OCI-LY7 (cell line): ENCODE measurements around the gene YTHDF1. TPM values are rescaled to one million over a fixed set of nuclear protein-coding genes. Genes with fewer than 3 reads are reported as not detected.

ENCODE experiments used
- BruUV-seq: library from RNA; stranded (reverse); fragments of 400-500 nt; replicated peaks from 2 replicates; lab custom pipeline; 2021; lab: Mats Ljungman, UMichigan
- CTCF ChIA-PET: fragments of 300-600 bp; sonication (Branson Sonifier 250); formaldehyde crosslinking; loops from one replicate; lab custom pipeline; 2022; ENCODE audit warnings: antibody characterized with exemption; ENCODE audit not compliant: unreplicated experiment; lab: Charles Lee
- POLR2A ChIA-PET: fragments of 300-600 bp; sonication (Branson Sonifier 250); formaldehyde crosslinking; loops from one replicate; lab custom pipeline; 2022; ENCODE audit warnings: antibody characterized with exemption; lab: Charles Lee
- DNase-seq: peaks from one replicate; pipeline ENCODE4 v3.0.0-alpha.2; 2015; ENCODE audit warnings: low spot score
- H2AFZ ChIP-seq: fragments of 200-600 bp; sonication (generic), shearing (Covaris generic); 2 replicates; pipeline ENCODE4 v1.6.1; 2014; ENCODE audit warnings: mild to moderate bottlenecking, antibody characterized with exemption, low read length, moderate library complexity
- H3K27ac ChIP-seq: fragments of 200-600 bp; sonication (generic); 2 replicates; pipeline ENCODE4 v1.5.1; 2014; ENCODE audit warnings: mixed run types, low read depth, mild to moderate bottlenecking, moderate library complexity, low read length, inconsistent platforms; ENCODE audit not compliant: poor library complexity, severe bottlenecking
- H3K36me3 ChIP-seq: fragments of 200-600 bp; sonication (generic); 2 replicates; pipeline ENCODE4 v1.6.1; 2014; ENCODE audit warnings: mild to moderate bottlenecking, antibody characterized with exemption, low read length, moderate library complexity, mixed read lengths; ENCODE audit not compliant: insufficient read depth
- H3K4me1 ChIP-seq: fragments of 200-600 bp; sonication (generic); 2 replicates; pipeline ENCODE4 v1.5.1; 2014; ENCODE audit warnings: mild to moderate bottlenecking, low read length; ENCODE audit not compliant: insufficient read depth, poor library complexity, severe bottlenecking
- H3K4me2 ChIP-seq: fragments of 200-600 bp; sonication (generic); 2 replicates; pipeline ENCODE4 v1.6.1; 2014; ENCODE audit warnings: mild to moderate bottlenecking, low read length
- H3K4me3 ChIP-seq: fragments of 200-600 bp; sonication (generic); 2 replicates; pipeline ENCODE4 v1.5.1; 2014; ENCODE audit warnings: mild to moderate bottlenecking, low read depth, low read length; ENCODE audit not compliant: poor library complexity, severe bottlenecking
- H3K79me2 ChIP-seq: fragments of 200-600 bp; sonication (generic); 2 replicates; pipeline ENCODE4 v1.6.1; 2016; ENCODE audit warnings: low read depth, mild to moderate bottlenecking, low read length, moderate library complexity, mixed read lengths; ENCODE audit not compliant: insufficient read depth
- H3K9me2 ChIP-seq: fragments of 200-600 bp; sonication (generic); 2 replicates; pipeline ENCODE4 v1.6.1; 2016; ENCODE audit warnings: mild to moderate bottlenecking, low read length, mixed read lengths; ENCODE audit not compliant: insufficient read depth
- H3K9me3 ChIP-seq: fragments of 200-600 bp; sonication (generic); 2 replicates; pipeline ENCODE4 v1.6.1; 2014; ENCODE audit warnings: mild to moderate bottlenecking, mixed run types, low read length, mixed read lengths
- H4K20me1 ChIP-seq: fragments of 200-600 bp; sonication (generic); 2 replicates; pipeline ENCODE4 v1.6.1; 2014; ENCODE audit warnings: mild to moderate bottlenecking, antibody characterized with exemption, low read length, moderate library complexity, mixed read lengths; ENCODE audit not compliant: insufficient read depth
- EZH2phosphoT487 ChIP-seq: fragments of 200-600 bp; sonication (generic); IDR thresholded peaks from 2 replicates; pipeline ENCODE4 v1.6.1; 2018; ENCODE audit warnings: low read depth, borderline replicate concordance, mild to moderate bottlenecking, mixed run types, antibody characterized with exemption, low read length, moderate library complexity, mixed read lengths
- intact Hi-C: fragments of 100-400 bp; cut with micrococcal nuclease; formaldehyde crosslinking; loops from one replicate; pipeline ENCODE4 v1.10.0; 2022; ENCODE audit not compliant: unreplicated experiment
- total RNA-seq, 2 experiments: library from RNA; depleted of rRNA in 1 of 2; stranded (reverse); fragments of >200 nt in 1 of 2; shearing (Covaris generic) in 1 of 2; gene quantifications; 2 replicates each; pipeline ENCODE4 v1.2.3, GENCODE V29; 2014 to 2022
- TF ChIP-seq, protein P1 (sequence below): fragments of 200-600 bp; sonication (generic); conservative IDR thresholded peaks from 2 replicates; pipeline ENCODE4 v1.5.1; 2014; ENCODE audit warnings: mild to moderate bottlenecking, antibody characterized with exemption, low read length, moderate library complexity, mixed read lengths

YTHDF1 gene
- total RNA-seq, 2 experiments from 2014 or later, result 31.3 to 42.7 TPM

DNA sequence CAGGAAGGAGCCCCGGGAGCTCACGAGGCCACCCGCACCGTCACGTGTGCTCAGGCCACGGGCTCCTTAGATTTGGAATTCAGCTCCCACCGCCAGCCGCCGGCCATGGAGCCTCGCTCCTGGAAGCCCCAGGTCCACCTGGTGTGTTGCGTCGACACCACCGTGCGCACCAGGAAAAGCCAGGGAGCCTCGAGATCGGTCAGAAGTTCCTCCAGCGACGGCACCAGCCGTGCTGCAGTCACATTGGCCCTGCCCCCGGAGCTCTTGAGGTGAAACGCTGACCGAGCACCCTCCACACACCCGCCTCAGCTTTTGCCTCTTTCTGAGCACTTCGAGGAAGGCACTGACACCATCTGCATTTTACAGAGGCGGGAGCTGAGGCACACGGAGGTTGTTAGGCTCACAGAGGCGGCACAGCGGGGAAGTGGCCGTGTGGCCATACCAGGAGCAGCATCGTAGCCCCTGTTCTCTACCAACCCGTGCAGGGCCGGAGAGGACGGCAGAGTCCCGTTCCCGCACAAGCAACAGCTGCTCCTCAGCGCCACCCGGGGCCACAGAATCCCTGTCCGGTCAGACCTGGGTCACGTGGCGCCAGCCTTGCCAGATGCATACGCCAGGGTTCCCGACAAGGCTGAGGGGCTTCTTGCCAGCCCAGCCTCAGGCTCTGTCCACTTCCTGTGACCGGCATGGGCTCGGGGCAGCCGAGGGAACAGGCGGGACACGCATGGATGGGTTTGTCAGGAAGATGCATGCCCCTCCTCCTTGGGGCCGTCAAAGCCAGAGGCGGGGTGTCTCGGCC, 30.8 kb upstream of the YTHDF1 start:
- no TSS peak for BruUV-seq

DNA sequence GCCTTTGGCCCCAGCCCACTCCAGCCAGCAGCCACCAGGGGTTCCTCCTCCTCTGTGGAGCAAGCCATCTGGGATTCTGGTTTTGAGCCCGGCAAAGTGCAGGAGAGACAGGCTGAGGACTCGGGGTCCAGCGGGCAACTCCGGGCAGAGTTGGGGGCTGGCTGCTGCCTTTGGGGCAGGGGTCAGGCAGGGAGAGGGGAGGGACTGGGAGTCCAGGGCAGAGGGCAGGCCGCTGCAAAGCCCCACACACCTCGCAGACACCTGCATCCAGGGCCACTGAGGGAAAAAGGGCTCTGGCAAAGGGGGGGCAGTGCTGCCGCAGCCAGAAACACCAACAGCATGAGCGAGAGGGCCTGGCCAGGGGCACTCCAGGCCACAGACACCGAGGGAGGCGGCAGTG, 28.5 kb upstream of the YTHDF1 start:
- Histone ChIP-seq H2AFZ (no peak overlapping the region), H3K4me1 (no peaks in the 10 kb centered on the region), H3K9me2 (no peaks in the 10 kb centered on the region), H3K4me2 (no peak overlapping the region), H3K36me3 (no peaks in the 10 kb centered on the region), H3K4me3 (no peak overlapping the region), H3K27ac (no peak overlapping the region), H3K9me3 (no peaks in the 10 kb centered on the region), H3K79me2 (no peaks in the 10 kb centered on the region), H4K20me1 (no peaks in the 10 kb centered on the region)
- DNase-seq, result no peak
- ChIA-PET POLR2A (no interaction called here), CTCF (no interaction called here)
- no TSS peak for BruUV-seq
- intact Hi-C loops, result no loop called here
- TF ChIP-seq, protein P1, sequence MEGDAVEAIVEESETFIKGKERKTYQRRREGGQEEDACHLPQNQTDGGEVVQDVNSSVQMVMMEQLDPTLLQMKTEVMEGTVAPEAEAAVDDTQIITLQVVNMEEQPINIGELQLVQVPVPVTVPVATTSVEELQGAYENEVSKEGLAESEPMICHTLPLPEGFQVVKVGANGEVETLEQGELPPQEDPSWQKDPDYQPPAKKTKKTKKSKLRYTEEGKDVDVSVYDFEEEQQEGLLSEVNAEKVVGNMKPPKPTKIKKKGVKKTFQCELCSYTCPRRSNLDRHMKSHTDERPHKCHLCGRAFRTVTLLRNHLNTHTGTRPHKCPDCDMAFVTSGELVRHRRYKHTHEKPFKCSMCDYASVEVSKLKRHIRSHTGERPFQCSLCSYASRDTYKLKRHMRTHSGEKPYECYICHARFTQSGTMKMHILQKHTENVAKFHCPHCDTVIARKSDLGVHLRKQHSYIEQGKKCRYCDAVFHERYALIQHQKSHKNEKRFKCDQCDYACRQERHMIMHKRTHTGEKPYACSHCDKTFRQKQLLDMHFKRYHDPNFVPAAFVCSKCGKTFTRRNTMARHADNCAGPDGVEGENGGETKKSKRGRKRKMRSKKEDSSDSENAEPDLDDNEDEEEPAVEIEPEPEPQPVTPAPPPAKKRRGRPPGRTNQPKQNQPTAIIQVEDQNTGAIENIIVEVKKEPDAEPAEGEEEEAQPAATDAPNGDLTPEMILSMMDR, result no peak
- no peak for TF ChIP-seq EZH2phosphoT487

More for the DNA sequence above, 30.8 kb upstream of the YTHDF1 start:
- POLR2A ChIA-PET, result no interaction called here
- CTCF ChIA-PET, result interaction anchor here (0.6 kb wide), 1 partner anchor 22 kb away, joined by 3 read pairs; no protein-coding TSS in a partner anchor
- Histone ChIP-seq H3K9me2 (no peaks in the 10 kb centered on the region), H3K4me1 (no peaks in the 10 kb centered on the region), H3K4me3 (no peak overlapping the region), H3K36me3 (no peaks in the 10 kb centered on the region), H3K9me3 (no peaks in the 10 kb centered on the region), H2AFZ (no peak overlapping the region), H3K79me2 (no peaks in the 10 kb centered on the region), H3K27ac (no peak overlapping the region), H4K20me1 (no peaks in the 10 kb centered on the region), H3K4me2 (no peak overlapping the region)
- no peak for DNase-seq
- TF ChIP-seq, protein P1, result no peak
- no peak for TF ChIP-seq EZH2phosphoT487
- intact Hi-C loops, result no loop called here

DNA sequence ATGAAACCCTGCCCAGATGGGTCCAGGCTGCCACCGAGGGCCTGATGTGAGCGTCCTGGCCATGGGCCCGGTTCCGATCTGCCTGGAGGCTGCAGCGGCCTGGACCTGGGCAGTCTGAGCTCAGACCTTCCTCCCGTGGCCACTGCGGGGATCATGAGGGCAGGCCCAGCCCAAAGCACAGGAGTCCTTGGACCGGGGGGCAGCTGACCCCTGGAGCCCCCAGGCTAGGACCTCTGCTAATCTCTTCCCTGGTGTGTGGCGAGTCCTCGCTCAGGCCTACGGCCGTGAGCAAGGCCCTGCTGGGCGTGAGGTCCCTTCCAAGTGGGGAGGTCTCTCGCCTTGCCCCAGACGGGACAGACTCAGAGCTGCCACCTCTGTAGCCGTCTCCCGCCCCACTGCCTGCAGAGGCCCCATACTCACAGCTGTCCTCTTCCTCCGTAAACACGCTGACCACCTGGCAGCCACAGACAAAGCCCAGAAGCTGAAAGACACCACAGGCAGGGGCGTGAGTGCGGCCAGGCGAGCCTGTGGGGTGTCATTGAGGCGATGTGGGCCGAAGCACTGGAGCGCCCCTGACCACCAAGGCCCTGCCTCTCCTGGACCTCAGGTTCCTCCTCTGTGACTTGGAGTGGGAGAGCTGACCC, 27.8 kb upstream of the YTHDF1 start:
- no peak for DNase-seq
- ChIA-PET POLR2A (no interaction called here), CTCF (no interaction called here)
- Histone ChIP-seq H3K79me2 (no peaks in the 10 kb centered on the region), H3K9me3 (no peaks in the 10 kb centered on the region), H3K4me3 (no peak overlapping the region), H4K20me1 (no peaks in the 10 kb centered on the region), H3K4me1 (no peaks in the 10 kb centered on the region), H3K36me3 (no peaks in the 10 kb centered on the region), H2AFZ (no peak overlapping the region), H3K9me2 (no peaks in the 10 kb centered on the region), H3K27ac (no peak overlapping the region), H3K4me2 (no peak overlapping the region)
- intact Hi-C loops, result no loop called here
- TF ChIP-seq, protein P1, result no peak
- no peak for TF ChIP-seq EZH2phosphoT487
- no TSS peak for BruUV-seq
